Calu3 (cell line): ENCODE measurements around the gene NFKBIZ. TPM values are rescaled to one million over a fixed set of nuclear protein-coding genes. Genes with fewer than 3 reads are reported as not detected.
A peak's percentile ranks its signal among the peaks of the same experiment; 100 is the strongest.

Source experiments
- BruUV-seq: library from RNA; stranded (reverse); fragments of 400-500 nt; replicated peaks from 2 replicates; lab custom pipeline; 2021; lab: Mats Ljungman, UMichigan
- CTCF ChIA-PET: fragments of 300-600 bp; sonication (Branson Sonifier 250); formaldehyde crosslinking; loops from one replicate; lab custom pipeline; 2022; ENCODE audit warnings: antibody characterized with exemption; lab: Charles Lee
- DNase-seq: peaks from one replicate; pipeline ENCODE4 v3.0.0; 2022
- H3K27ac Mint-ChIP-seq: one replicate; pipeline ENCODE4 v1.8.0; 2022; ENCODE audit warnings: mixed read lengths; ENCODE audit not compliant: unreplicated experiment
- H3K27me3 Mint-ChIP-seq: one replicate; pipeline ENCODE4 v1.8.0; 2022; ENCODE audit warnings: mixed read lengths; ENCODE audit not compliant: unreplicated experiment
- H3K36me3 Mint-ChIP-seq: one replicate; pipeline ENCODE4 v1.8.0; 2022; ENCODE audit warnings: mild to moderate bottlenecking, moderate library complexity, mixed read lengths; ENCODE audit not compliant: insufficient read depth, unreplicated experiment
- H3K4me1 Mint-ChIP-seq: one replicate; pipeline ENCODE4 v1.8.0; 2022; ENCODE audit warnings: mild to moderate bottlenecking, low read depth, mixed read lengths; ENCODE audit not compliant: unreplicated experiment
- H3K4me3 Mint-ChIP-seq: one replicate; pipeline ENCODE4 v1.8.0; 2022; ENCODE audit warnings: mild to moderate bottlenecking, low read depth, moderate library complexity, mixed read lengths; ENCODE audit not compliant: unreplicated experiment
- H3K9me3 Mint-ChIP-seq: one replicate; pipeline ENCODE4 v1.8.0; 2022; ENCODE audit warnings: low read depth, mixed read lengths; ENCODE audit not compliant: unreplicated experiment
- intact Hi-C: fragments of 100-400 bp; cut with micrococcal nuclease; formaldehyde crosslinking; loops from one replicate; pipeline ENCODE4 v1.10.0; 2022; ENCODE audit not compliant: unreplicated experiment
- total RNA-seq: library from RNA; stranded (reverse); gene quantifications from 2 replicates; pipeline ENCODE4 v1.2.3, GENCODE V29; 2022
- TF ChIP-seq, protein P1 (sequence below): fragments of 200-600 bp; IDR thresholded peaks from one replicate; pipeline ENCODE4 v1.8.0; 2022; ENCODE audit warnings: antibody characterized with exemption; ENCODE audit not compliant: unreplicated experiment

The NFKBIZ gene
- total RNA-seq, 1 experiment from 2014 or later, result 217 TPM

DNA sequence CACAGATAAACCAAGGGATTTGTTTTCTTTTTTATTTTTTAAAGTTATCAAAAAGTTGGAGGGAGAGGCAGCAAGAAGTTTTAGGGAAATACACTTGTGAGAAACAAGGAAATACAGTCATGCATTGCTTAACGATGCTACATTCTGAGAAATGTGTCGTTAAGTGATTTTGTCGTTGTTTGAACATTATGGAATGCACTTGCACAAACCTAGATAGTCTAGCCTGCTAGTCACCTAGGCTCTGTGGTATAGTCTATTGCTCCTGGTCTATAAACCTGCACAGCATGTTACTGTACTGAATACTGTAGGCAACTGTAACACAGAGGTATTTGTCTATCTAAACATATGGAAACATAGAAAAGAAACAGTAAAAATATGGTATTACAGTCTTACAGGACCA, 2.0 kb upstream of the NFKBIZ start:
- no peak for DNase-seq
- intact Hi-C loops, result loop anchor here (5.0 kb wide), 1 partner anchor 35 kb away; no protein-coding TSS in a partner anchor
- CTCF ChIA-PET, result no interaction called here
- Mint-ChIP-seq H3K4me3 (no peak overlapping the region), H3K27ac (no peak overlapping the region), H3K27me3 (no peaks in the 10 kb centered on the region), H3K4me1 (peaks cover 22% of the 10 kb centered on the region), H3K36me3 (peaks cover 46% of the 10 kb centered on the region), H3K9me3 (no peaks in the 10 kb centered on the region)
- BruUV-seq, result no TSS peak
- TF ChIP-seq, protein P1, sequence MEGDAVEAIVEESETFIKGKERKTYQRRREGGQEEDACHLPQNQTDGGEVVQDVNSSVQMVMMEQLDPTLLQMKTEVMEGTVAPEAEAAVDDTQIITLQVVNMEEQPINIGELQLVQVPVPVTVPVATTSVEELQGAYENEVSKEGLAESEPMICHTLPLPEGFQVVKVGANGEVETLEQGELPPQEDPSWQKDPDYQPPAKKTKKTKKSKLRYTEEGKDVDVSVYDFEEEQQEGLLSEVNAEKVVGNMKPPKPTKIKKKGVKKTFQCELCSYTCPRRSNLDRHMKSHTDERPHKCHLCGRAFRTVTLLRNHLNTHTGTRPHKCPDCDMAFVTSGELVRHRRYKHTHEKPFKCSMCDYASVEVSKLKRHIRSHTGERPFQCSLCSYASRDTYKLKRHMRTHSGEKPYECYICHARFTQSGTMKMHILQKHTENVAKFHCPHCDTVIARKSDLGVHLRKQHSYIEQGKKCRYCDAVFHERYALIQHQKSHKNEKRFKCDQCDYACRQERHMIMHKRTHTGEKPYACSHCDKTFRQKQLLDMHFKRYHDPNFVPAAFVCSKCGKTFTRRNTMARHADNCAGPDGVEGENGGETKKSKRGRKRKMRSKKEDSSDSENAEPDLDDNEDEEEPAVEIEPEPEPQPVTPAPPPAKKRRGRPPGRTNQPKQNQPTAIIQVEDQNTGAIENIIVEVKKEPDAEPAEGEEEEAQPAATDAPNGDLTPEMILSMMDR, result no peak

- H3K4me3 Mint-ChIP-seq, result peak overlapping the region; percentile 75
- intact Hi-C loops, result loop anchor here (1.0 to 5.0 kb wide), 2 partner anchors 21 to 36 kb away; no protein-coding TSS in a partner anchor
- BruUV-seq, result no TSS peak
- H3K9me3 Mint-ChIP-seq, result no peaks in the 10 kb centered on the region
- no peaks in the 10 kb centered on the region for H3K27me3 Mint-ChIP-seq
- H3K4me1 Mint-ChIP-seq, result peaks cover 16% of the 10 kb centered on the region
- peaks cover 56% of the 10 kb centered on the region for H3K36me3 Mint-ChIP-seq
- peak overlapping the region; percentile 77 for H3K27ac Mint-ChIP-seq
- TF ChIP-seq, protein P1, result no peak
- no peak for DNase-seq
- CTCF ChIA-PET, result no interaction called here
These were observed 988 bp upstream of the NFKBIZ start for GRCh38 chr3:101848326-101848725.

DNA sequence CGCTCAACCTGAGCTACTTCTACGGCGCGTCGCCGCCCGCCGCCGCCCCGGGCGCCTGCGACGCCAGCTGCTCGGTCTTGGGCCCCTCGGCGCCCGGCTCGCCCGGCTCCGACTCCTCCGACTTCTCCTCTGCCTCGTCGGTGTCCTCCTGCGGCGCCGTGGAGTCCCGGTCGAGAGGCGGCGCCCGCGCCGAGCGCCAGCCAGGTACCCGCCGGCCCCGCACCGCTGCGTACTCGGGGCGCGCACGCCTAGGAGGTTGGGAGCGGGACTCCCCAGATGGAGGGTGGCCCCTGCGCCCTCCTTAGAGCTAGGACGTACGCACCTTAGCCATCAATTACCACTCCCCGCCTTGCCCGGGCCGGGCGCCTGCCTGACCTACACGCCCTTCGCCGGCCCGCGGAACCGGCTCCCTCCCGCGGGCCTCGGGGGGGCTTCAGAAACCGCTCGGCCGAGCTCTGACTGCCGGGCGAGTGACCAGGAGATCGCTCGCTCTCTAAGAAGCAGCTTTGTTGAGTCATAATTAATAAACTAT, 466 bp downstream of the NFKBIZ start:
- no TSS peak for BruUV-seq
- Mint-ChIP-seq H3K4me1 (peaks cover 30% of the 10 kb centered on the region), H3K27me3 (no peaks in the 10 kb centered on the region), H3K9me3 (no peaks in the 10 kb centered on the region), H3K36me3 (peaks cover 71% of the 10 kb centered on the region), H3K27ac (peak overlapping the region; percentile 92), H3K4me3 (peak overlapping the region; percentile 75)
- no peak for DNase-seq
- intact Hi-C loops, result loop anchor here (5.0 kb wide), 1 partner anchor 37 kb away; no protein-coding TSS in a partner anchor
- CTCF ChIA-PET, result interaction anchor here (0.9 to 1.1 kb wide), 2 partner anchors 9 to 650 kb away, joined by 3 read pairs; no protein-coding TSS in a partner anchor
- TF ChIP-seq, protein P1, result no peak

DNA sequence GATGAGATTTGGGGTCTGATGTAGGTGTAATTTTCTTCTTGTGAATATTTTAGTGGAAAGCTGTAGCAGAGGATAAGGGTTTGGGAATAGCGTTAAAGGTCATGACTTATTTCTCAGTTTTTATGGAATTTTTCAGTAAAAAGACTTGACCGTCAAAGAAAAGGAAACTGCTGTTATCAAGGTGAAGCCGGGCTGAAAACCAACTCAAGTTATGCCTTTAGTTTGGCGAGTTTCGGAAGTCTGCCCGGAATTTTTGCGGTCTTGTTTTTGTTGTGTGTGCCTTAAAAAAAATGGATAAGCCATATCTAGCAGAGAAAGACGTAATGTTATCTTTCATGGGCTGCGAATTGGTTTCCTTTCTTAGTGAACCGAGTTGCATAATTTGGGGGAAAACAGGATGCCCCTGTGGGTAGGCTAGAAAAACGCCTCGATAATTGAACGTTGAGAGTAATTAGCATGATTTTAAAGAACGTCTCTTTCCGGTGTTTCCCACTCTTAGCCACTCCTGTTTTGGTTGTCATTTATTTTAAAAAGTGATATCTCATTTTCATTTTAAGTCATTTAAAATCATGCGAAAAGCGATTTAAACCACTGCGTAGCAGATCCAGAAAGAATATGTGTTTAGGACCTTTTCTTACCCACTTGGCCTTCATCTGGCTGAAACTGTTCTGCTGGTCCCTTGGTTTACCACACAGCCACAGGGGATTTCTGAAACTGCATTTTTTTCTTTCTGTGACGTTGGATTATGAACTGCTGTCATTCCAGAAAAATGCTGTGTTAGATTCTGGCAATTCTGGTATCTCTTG, 1.1 kb downstream of the NFKBIZ start:
- no peaks in the 10 kb centered on the region for H3K9me3 Mint-ChIP-seq
- TF ChIP-seq, protein P1, result no peak
- intact Hi-C loops, result no loop called here
- peaks cover 77% of the 10 kb centered on the region for H3K36me3 Mint-ChIP-seq
- CTCF ChIA-PET, result no interaction called here
- H3K27me3 Mint-ChIP-seq, result no peaks in the 10 kb centered on the region
- peaks cover 36% of the 10 kb centered on the region for H3K4me1 Mint-ChIP-seq
- TSS peak; percentile 47 for BruUV-seq
- peak overlapping the region; percentile 92 for H3K27ac Mint-ChIP-seq
- DNase-seq, result no peak
- peak overlapping the region; percentile 75 for H3K4me3 Mint-ChIP-seq
